Measurements from ENCODE around the gene PITPNB. TPM values are rescaled to one million over a fixed set of nuclear protein-coding genes. Genes with fewer than 3 reads are reported as not detected.

PITPNB gene
- total RNA-seq, 1 donor from 2014 or later: 66.6 TPM

GRCh38 chr22:27811778-27812177 is 107.3 kb downstream of the PITPNB start:
- H3K27ac Mint-ChIP-seq (ENCODE audit: unreplicated experiment): no peak overlapping the region
- DNase-seq: no peak
- peaks cover 3% of the 10 kb centered on the region for H3K9me3 Mint-ChIP-seq (ENCODE audit: unreplicated experiment)
- TF ChIP-seq, protein P1, sequence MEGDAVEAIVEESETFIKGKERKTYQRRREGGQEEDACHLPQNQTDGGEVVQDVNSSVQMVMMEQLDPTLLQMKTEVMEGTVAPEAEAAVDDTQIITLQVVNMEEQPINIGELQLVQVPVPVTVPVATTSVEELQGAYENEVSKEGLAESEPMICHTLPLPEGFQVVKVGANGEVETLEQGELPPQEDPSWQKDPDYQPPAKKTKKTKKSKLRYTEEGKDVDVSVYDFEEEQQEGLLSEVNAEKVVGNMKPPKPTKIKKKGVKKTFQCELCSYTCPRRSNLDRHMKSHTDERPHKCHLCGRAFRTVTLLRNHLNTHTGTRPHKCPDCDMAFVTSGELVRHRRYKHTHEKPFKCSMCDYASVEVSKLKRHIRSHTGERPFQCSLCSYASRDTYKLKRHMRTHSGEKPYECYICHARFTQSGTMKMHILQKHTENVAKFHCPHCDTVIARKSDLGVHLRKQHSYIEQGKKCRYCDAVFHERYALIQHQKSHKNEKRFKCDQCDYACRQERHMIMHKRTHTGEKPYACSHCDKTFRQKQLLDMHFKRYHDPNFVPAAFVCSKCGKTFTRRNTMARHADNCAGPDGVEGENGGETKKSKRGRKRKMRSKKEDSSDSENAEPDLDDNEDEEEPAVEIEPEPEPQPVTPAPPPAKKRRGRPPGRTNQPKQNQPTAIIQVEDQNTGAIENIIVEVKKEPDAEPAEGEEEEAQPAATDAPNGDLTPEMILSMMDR (IDR thresholded peaks at IDR 0.05; ENCODE audit: partially characterized antibody, unreplicated experiment): no peak
- peaks cover 4% of the 10 kb centered on the region for H3K27me3 Mint-ChIP-seq (ENCODE audit: unreplicated experiment)
- H3K4me1 Mint-ChIP-seq (ENCODE audit: low read depth, unreplicated experiment): peaks cover 5% of the 10 kb centered on the region
- no peak overlapping the region for H3K4me3 Mint-ChIP-seq (ENCODE audit: unreplicated experiment)
- H3K36me3 Mint-ChIP-seq (ENCODE audit: unreplicated experiment): no peaks in the 10 kb centered on the region

- Mint-ChIP-seq H3K27me3 (ENCODE audit: unreplicated experiment) (peaks cover 8% of the 10 kb centered on the region), H3K9me3 (ENCODE audit: unreplicated experiment) (peaks cover 2% of the 10 kb centered on the region), H3K4me3 (ENCODE audit: unreplicated experiment) (no peak overlapping the region), H3K4me1 (ENCODE audit: low read depth, unreplicated experiment) (peaks cover 5% of the 10 kb centered on the region), H3K27ac (ENCODE audit: unreplicated experiment) (no peak overlapping the region), H3K36me3 (ENCODE audit: unreplicated experiment) (no peaks in the 10 kb centered on the region)
- TF ChIP-seq, protein P1 (IDR thresholded peaks at IDR 0.05; ENCODE audit: partially characterized antibody, unreplicated experiment): no peak
- no peak for DNase-seq
Measured at GRCh38 chr22:27810609-27811151, 108.4 kb downstream of the PITPNB start.

GRCh38 chr22:27809700-27810608 is 109.1 kb downstream of the PITPNB start:
- H3K27ac Mint-ChIP-seq (ENCODE audit: unreplicated experiment): no peak overlapping the region
- H3K4me3 Mint-ChIP-seq (ENCODE audit: unreplicated experiment): no peak overlapping the region

DNA sequence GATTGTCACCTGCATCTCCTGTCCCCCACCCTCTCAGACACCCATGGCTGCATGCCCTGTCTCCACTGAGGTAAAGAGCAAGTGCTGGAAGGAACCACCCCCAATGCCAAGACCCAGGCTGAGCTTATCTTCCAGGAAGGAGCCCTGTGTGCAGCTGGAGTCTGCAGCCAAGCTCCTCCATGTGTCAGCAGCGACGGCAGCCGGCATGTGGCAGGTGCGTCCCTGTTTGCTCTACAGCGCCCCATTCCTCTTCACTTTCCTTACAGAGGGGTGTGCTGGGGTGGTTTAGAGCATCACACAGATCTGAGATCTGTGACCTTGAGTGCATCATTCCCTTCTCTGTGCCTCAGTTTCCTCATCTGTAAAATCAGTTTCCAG is 109.8 kb downstream of the PITPNB start:
- H3K4me3 Mint-ChIP-seq (ENCODE audit: unreplicated experiment): no peak overlapping the region
- no peak overlapping the region for H3K27ac Mint-ChIP-seq (ENCODE audit: unreplicated experiment)
- peak; percentile 59 for DNase-seq
- TF ChIP-seq, protein P1 (IDR thresholded peaks at IDR 0.05; ENCODE audit: partially characterized antibody, unreplicated experiment): no peak
- H3K36me3 Mint-ChIP-seq (ENCODE audit: unreplicated experiment): no peaks in the 10 kb centered on the region
- peaks cover 5% of the 10 kb centered on the region for H3K9me3 Mint-ChIP-seq (ENCODE audit: unreplicated experiment)
- peaks cover 6% of the 10 kb centered on the region for H3K4me1 Mint-ChIP-seq (ENCODE audit: low read depth, unreplicated experiment)
- H3K27me3 Mint-ChIP-seq (ENCODE audit: unreplicated experiment): peaks cover 10% of the 10 kb centered on the region

More at GRCh38 chr22:27809700-27810608, 109.1 kb downstream of the PITPNB start:
- DNase-seq: no peak
- peaks cover 8% of the 10 kb centered on the region for H3K27me3 Mint-ChIP-seq (ENCODE audit: unreplicated experiment)
- peaks cover 5% of the 10 kb centered on the region for H3K4me1 Mint-ChIP-seq (ENCODE audit: low read depth, unreplicated experiment)
- peaks cover 5% of the 10 kb centered on the region for H3K9me3 Mint-ChIP-seq (ENCODE audit: unreplicated experiment)
- H3K36me3 Mint-ChIP-seq (ENCODE audit: unreplicated experiment): no peaks in the 10 kb centered on the region
- TF ChIP-seq, protein P1 (IDR thresholded peaks at IDR 0.05; ENCODE audit: partially characterized antibody, unreplicated experiment): no peak

Data from glutamatergic neuron (in vitro differentiated cells).